Measurements from ENCODE around the gene AP1B1.

- no peak for TF ChIP-seq EZH2 (IDR thresholded peaks at IDR 0.05; ENCODE audit: borderline replicate concordance, low read depth, low read length, poor library complexity, severe bottlenecking)
- TF ChIP-seq, protein P1, sequence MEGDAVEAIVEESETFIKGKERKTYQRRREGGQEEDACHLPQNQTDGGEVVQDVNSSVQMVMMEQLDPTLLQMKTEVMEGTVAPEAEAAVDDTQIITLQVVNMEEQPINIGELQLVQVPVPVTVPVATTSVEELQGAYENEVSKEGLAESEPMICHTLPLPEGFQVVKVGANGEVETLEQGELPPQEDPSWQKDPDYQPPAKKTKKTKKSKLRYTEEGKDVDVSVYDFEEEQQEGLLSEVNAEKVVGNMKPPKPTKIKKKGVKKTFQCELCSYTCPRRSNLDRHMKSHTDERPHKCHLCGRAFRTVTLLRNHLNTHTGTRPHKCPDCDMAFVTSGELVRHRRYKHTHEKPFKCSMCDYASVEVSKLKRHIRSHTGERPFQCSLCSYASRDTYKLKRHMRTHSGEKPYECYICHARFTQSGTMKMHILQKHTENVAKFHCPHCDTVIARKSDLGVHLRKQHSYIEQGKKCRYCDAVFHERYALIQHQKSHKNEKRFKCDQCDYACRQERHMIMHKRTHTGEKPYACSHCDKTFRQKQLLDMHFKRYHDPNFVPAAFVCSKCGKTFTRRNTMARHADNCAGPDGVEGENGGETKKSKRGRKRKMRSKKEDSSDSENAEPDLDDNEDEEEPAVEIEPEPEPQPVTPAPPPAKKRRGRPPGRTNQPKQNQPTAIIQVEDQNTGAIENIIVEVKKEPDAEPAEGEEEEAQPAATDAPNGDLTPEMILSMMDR (conservative IDR thresholded peaks at IDR 0.05; ENCODE audit: low read depth, low read length) = no peak
These were observed 86.0 kb downstream of the AP1B1 start for GRCh38 chr22:29302402-29302680.
